IPS-15b (cell line): ENCODE measurements around the gene ACE.

Experiments used
- H3K27me3 ChIP-seq: one replicate; pipeline ENCODE4 v1.6.1; 2013; ENCODE audit warnings: low read length; ENCODE audit not compliant: control insufficient read depth, insufficient read depth
- H3K36me3 ChIP-seq: one replicate; pipeline ENCODE4 v1.6.1; 2013; ENCODE audit warnings: low read length; ENCODE audit not compliant: control insufficient read depth, insufficient read depth
- H3K4me1 ChIP-seq: one replicate; pipeline ENCODE4 v1.6.1; 2013; ENCODE audit warnings: mild to moderate bottlenecking, low read length; ENCODE audit not compliant: control insufficient read depth, insufficient read depth
- H3K4me3 ChIP-seq: one replicate; pipeline ENCODE4 v1.5.1; 2013; ENCODE audit warnings: low read depth, low read length
- H3K9ac ChIP-seq: one replicate; pipeline ENCODE4 v1.6.1; 2013; ENCODE audit warnings: low read depth, mild to moderate bottlenecking, low read length
- H3K9me3 ChIP-seq: one replicate; pipeline ENCODE4 v1.6.1; 2013; ENCODE audit warnings: mild to moderate bottlenecking, low read length; ENCODE audit not compliant: control insufficient read depth, insufficient read depth

Gene ACE

GRCh38 chr17:63476854-63477479, at the start of gene ACE:
Gene ACE (plus strand): TSS chr17:63477061. CDS start chr17:63477095, 34 bp downstream.
- H3K27me3 ChIP-seq: peaks cover 17% of the 10 kb centered on the region
- H3K9me3 ChIP-seq: no peaks in the 10 kb centered on the region
- no peak within 1 kb of the TSS for H3K9ac ChIP-seq
- H3K4me3 ChIP-seq: peak within 1 kb of the TSS; percentile 73
- peaks cover 17% of the 10 kb centered on the region for H3K4me1 ChIP-seq
- no peaks in the 10 kb centered on the region for H3K36me3 ChIP-seq

- peaks cover 15% of the 10 kb centered on the region for H3K4me1 ChIP-seq
Measured at GRCh38 chr17:63429766-63430165, 47.1 kb upstream of the ACE start.

GRCh38 chr17:63430223-63430622, 46.6 kb upstream of the ACE start:
- Histone ChIP-seq H3K9me3 (no peaks in the 10 kb centered on the region), H3K9ac (no peak overlapping the region), H3K4me1 (peaks cover 15% of the 10 kb centered on the region), H3K4me3 (no peak overlapping the region), H3K36me3 (peaks cover 7% of the 10 kb centered on the region), H3K27me3 (no peaks in the 10 kb centered on the region)

More at GRCh38 chr17:63429766-63430165, 47.1 kb upstream of the ACE start:
- H3K36me3 ChIP-seq: peaks cover 4% of the 10 kb centered on the region
- H3K4me3 ChIP-seq: no peak overlapping the region
- no peaks in the 10 kb centered on the region for H3K9me3 ChIP-seq
- H3K9ac ChIP-seq: no peak overlapping the region
- H3K27me3 ChIP-seq: no peaks in the 10 kb centered on the region

GRCh38 chr17:63431618-63431938, 45.3 kb upstream of the ACE start:
- H3K9ac ChIP-seq: no peak overlapping the region

GRCh38 chr17:63431939-63432804, 44.7 kb upstream of the ACE start:
- Histone ChIP-seq H3K9me3 (no peaks in the 10 kb centered on the region), H3K4me1 (peaks cover 12% of the 10 kb centered on the region), H3K27me3 (no peaks in the 10 kb centered on the region), H3K4me3 (no peak overlapping the region), H3K36me3 (peaks cover 7% of the 10 kb centered on the region), H3K9ac (no peak overlapping the region)

More at GRCh38 chr17:63431618-63431938, 45.3 kb upstream of the ACE start:
- H3K36me3 ChIP-seq: peaks cover 7% of the 10 kb centered on the region
- no peaks in the 10 kb centered on the region for H3K9me3 ChIP-seq
- H3K4me1 ChIP-seq: peaks cover 12% of the 10 kb centered on the region
- no peak overlapping the region for H3K4me3 ChIP-seq
- no peaks in the 10 kb centered on the region for H3K27me3 ChIP-seq

GRCh38 chr17:63433746-63434591, 42.9 kb upstream of the ACE start:
- peaks cover 7% of the 10 kb centered on the region for H3K36me3 ChIP-seq
- H3K4me3 ChIP-seq: no peak overlapping the region
- H3K9ac ChIP-seq: no peak overlapping the region
- no peaks in the 10 kb centered on the region for H3K9me3 ChIP-seq
- H3K27me3 ChIP-seq: no peaks in the 10 kb centered on the region
- H3K4me1 ChIP-seq: peaks cover 2% of the 10 kb centered on the region

- H3K4me3 ChIP-seq: no peak overlapping the region
- H3K9me3 ChIP-seq: no peaks in the 10 kb centered on the region
- H3K27me3 ChIP-seq: no peaks in the 10 kb centered on the region
- H3K4me1 ChIP-seq: peaks cover 2% of the 10 kb centered on the region
- peaks cover 7% of the 10 kb centered on the region for H3K36me3 ChIP-seq
- H3K9ac ChIP-seq: no peak overlapping the region
Measured at GRCh38 chr17:63434951-63435571, 41.8 kb upstream of the ACE start.

GRCh38 chr17:63435681-63436522, 41.0 kb upstream of the ACE start:
- Histone ChIP-seq H3K36me3 (peaks cover 7% of the 10 kb centered on the region), H3K4me1 (peaks cover 2% of the 10 kb centered on the region), H3K9me3 (no peaks in the 10 kb centered on the region), H3K27me3 (no peaks in the 10 kb centered on the region), H3K4me3 (no peak overlapping the region), H3K9ac (peak overlapping the region; percentile 70)

- H3K4me3 ChIP-seq: no peak overlapping the region
- peaks cover 2% of the 10 kb centered on the region for H3K4me1 ChIP-seq
Measured at GRCh38 chr17:63436523-63437110, 40.2 kb upstream of the ACE start.

GRCh38 chr17:63437287-63438091, 39.4 kb upstream of the ACE start:
- Histone ChIP-seq H3K4me3 (peak overlapping the region; percentile 43), H3K9me3 (no peaks in the 10 kb centered on the region), H3K4me1 (peaks cover 2% of the 10 kb centered on the region), H3K9ac (no peak overlapping the region), H3K27me3 (no peaks in the 10 kb centered on the region), H3K36me3 (peaks cover 7% of the 10 kb centered on the region)

More at GRCh38 chr17:63436523-63437110, 40.2 kb upstream of the ACE start:
- H3K9ac ChIP-seq: no peak overlapping the region
- no peaks in the 10 kb centered on the region for H3K27me3 ChIP-seq
- H3K36me3 ChIP-seq: peaks cover 7% of the 10 kb centered on the region
- H3K9me3 ChIP-seq: no peaks in the 10 kb centered on the region
